Body of pancreas (tissue), 4 donors: ENCODE measurements around the gene METTL1. TPM values are rescaled to one million over a fixed set of nuclear protein-coding genes. Genes with fewer than 3 reads are reported as not detected.
"Not testable (repeated sequence)": the region's sequence is repeated elsewhere in the genome, so short reads cannot be mapped to it uniquely, and the experiment has no call there.

Source experiments
- ATAC-seq: fragments of 150-250 bp; one replicate; pipeline ENCODE4 v1.9.1; 2016
- DNase-seq, 4 donors: peaks; one replicate each; pipeline ENCODE4 v3.0.0-alpha.2; 2019
- H3K27ac ChIP-seq, 4 donors: fragments of 200-600 bp; sonication (generic); 1 replicate in 3 of 4; 2 replicates in 1 of 4; pipeline versions ENCODE4 v1.5.1 to v1.6.1; 2016 to 2019; ENCODE audit warnings: mild to moderate bottlenecking in 1 of 4, mixed read lengths in 1 of 4, moderate library complexity in 1 of 4
- H3K27me3 ChIP-seq, 2 donors: fragments of 200-600 bp; sonication (generic); one replicate each; pipeline ENCODE4 v1.6.0; 2016; ENCODE audit warnings: mild to moderate bottlenecking in 1 of 2
- H3K36me3 ChIP-seq, 2 donors: fragments of 200-600 bp; sonication (generic); replicated peaks in 1 of 2; 2 replicates each; pipeline ENCODE4 v1.5.1; 2016; ENCODE audit warnings: low read depth in 2 of 2; ENCODE audit not compliant: insufficient read depth in 1 of 2
- H3K4me1 ChIP-seq: fragments of 200-600 bp; sonication (generic); one replicate; pipeline ENCODE4 v1.6.0; 2016
- H3K4me3 ChIP-seq, 2 donors: fragments of 200-600 bp; sonication (generic); 1 replicate in 1 of 2; 2 replicates in 1 of 2; pipeline ENCODE4 v1.5.1; 2016 to 2019
- H3K9me3 ChIP-seq, 3 donors: fragments of 200-600 bp; sonication (generic); 1 replicate in 2 of 3; 2 replicates in 1 of 3; pipeline ENCODE4 v1.5.1; 2016
- CTCF ChIP-seq, 7 experiments: fragments of 450-650 bp in 4 of 7; fragments of 200-600 bp in 3 of 7; sonication (generic) in 3 of 7; IDR thresholded peaks; one replicate each; pipeline ENCODE4 v1.5.1; 2016 to 2019; ENCODE audit warnings: antibody characterized with exemption in 7 of 7
- POLR2A ChIP-seq, 3 donors: fragments of 450-650 bp; IDR thresholded peaks; one replicate each; pipeline ENCODE4 v1.6.1; 2016; ENCODE audit warnings: antibody characterized with exemption in 3 of 3, mild to moderate bottlenecking in 2 of 3
- WGBS, 2 donors: methylation state at CpG; one replicate each; pipeline ENCODE4 v1.1.5; 2017; 5-methylcytosine and 5-hydroxymethylcytosine counted together
- intact Hi-C: fragments of 100-400 bp; cut with DNase I; formaldehyde crosslinking; loops from one replicate; pipeline ENCODE4 v1.15.1; 2023
- total RNA-seq, 2 donors: library from RNA; depleted of rRNA; stranded (reverse); fragments of >200 nt; gene quantifications; one replicate each; pipeline ENCODE4 v1.1.0, GENCODE V29; 2016

The METTL1 gene
- total RNA-seq, 2 donors from 2014 or later, result 16.1 to 23.1 TPM

- Histone ChIP-seq H3K9me3 (no peaks in the 10 kb centered on the region), H3K36me3 (peaks cover 6 to 13% of the 10 kb centered on the region in 2 donors), H3K27ac (no peak overlapping the region), H3K27me3 (no peaks in the 10 kb centered on the region), H3K4me1 (peaks cover 23% of the 10 kb centered on the region), H3K4me3 (no peak overlapping the region)
- WGBS, 2 donors, result 49 to 73% methylated on average over 2 of the region's 2 CpGs
- ATAC-seq (no peak), DNase-seq (no peak)
- no peak for TF ChIP-seq CTCF (IDR thresholded peaks at IDR 0.05)
- TF ChIP-seq POLR2A (IDR thresholded peaks at IDR 0.05), result no peak
- intact Hi-C loops, result no loop called here
Measured at GRCh38 chr12:57723630-57723962, 48.3 kb downstream of the METTL1 start.

GRCh38 chr12:57722716-57723629 lies 48.9 kb downstream of the METTL1 start:
- 43 to 46% methylated on average over 11 of the region's 11 CpGs for WGBS, 2 donors
- H3K4me3 ChIP-seq, result no peak overlapping the region
- ATAC-seq (no peak), DNase-seq (no peak)
- peaks cover 6 to 20% of the 10 kb centered on the region in 2 donors for H3K36me3 ChIP-seq
- no peaks in the 10 kb centered on the region for H3K27me3 ChIP-seq
- no peak overlapping the region for H3K27ac ChIP-seq
- H3K9me3 ChIP-seq, result no peaks in the 10 kb centered on the region
- H3K4me1 ChIP-seq, result peaks cover 23% of the 10 kb centered on the region
- no peak for TF ChIP-seq CTCF (IDR thresholded peaks at IDR 0.05)
- no peak for TF ChIP-seq POLR2A (IDR thresholded peaks at IDR 0.05)
- intact Hi-C loops, result no loop called here

GRCh38 chr12:57721846-57722608 lies 49.9 kb downstream of the METTL1 start:
- ATAC-seq, H3K27ac ChIP-seq, H3K9me3 ChIP-seq, intact Hi-C loops, H3K27me3 ChIP-seq, DNase-seq, H3K4me3 ChIP-seq: not testable (repeated sequence)
- WGBS, 2 donors, result 92 to 97% methylated on average over 16 of the region's 16 CpGs
- peaks cover 14% of the 10 kb centered on the region for H3K4me1 ChIP-seq
- peaks cover 6 to 25% of the 10 kb centered on the region in 2 donors for H3K36me3 ChIP-seq

GRCh38 chr12:57720606-57721595 lies 51.0 kb downstream of the METTL1 start:
- WGBS, 2 donors, result 81 to 88% methylated on average over 6 of the region's 11 CpGs
- no peak overlapping the region for H3K4me3 ChIP-seq
- H3K9me3 ChIP-seq, result no peaks in the 10 kb centered on the region
- ATAC-seq, result no peak
- no peak for DNase-seq
- intact Hi-C loops, result no loop called here
- H3K27me3 ChIP-seq, result no peaks in the 10 kb centered on the region
- no peak for TF ChIP-seq POLR2A (IDR thresholded peaks at IDR 0.05)
- no peak for TF ChIP-seq CTCF (IDR thresholded peaks at IDR 0.05)
- peaks cover 3% of the 10 kb centered on the region for H3K4me1 ChIP-seq
- no peak overlapping the region for H3K27ac ChIP-seq
- peaks cover 6 to 34% of the 10 kb centered on the region in 2 donors for H3K36me3 ChIP-seq
